GM12873 (cell line): Measurements from ENCODE around the gene GCN1.

ENCODE experiments used
- TF ChIP-seq, protein P1 (sequence below): IDR thresholded peaks from 2 replicates; pipeline ENCODE4 v1.5.1; 2012; ENCODE audit warnings: low read depth, mild to moderate bottlenecking, moderate library complexity, low read length, control low read depth; ENCODE audit not compliant: insufficient read depth; ENCODE audit errors: missing control alignments

GCN1 gene

DNA sequence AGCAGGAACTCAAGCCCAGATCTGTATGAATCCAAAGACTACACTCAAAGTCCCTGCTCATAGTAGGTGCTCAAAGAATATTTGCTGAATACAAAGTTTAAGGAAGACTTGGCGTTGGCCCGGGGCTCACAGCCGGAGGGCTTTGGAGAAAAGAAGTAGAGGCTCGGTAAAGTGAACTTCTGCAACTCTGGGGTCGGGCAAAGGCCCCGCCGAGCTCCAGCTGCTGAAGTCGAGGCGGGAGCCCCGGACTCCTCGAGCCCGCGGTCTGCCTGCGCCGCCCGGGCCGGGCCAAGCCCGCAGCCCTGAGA lies 335 bp downstream of the GCN1 start:
- TF ChIP-seq, protein P1, sequence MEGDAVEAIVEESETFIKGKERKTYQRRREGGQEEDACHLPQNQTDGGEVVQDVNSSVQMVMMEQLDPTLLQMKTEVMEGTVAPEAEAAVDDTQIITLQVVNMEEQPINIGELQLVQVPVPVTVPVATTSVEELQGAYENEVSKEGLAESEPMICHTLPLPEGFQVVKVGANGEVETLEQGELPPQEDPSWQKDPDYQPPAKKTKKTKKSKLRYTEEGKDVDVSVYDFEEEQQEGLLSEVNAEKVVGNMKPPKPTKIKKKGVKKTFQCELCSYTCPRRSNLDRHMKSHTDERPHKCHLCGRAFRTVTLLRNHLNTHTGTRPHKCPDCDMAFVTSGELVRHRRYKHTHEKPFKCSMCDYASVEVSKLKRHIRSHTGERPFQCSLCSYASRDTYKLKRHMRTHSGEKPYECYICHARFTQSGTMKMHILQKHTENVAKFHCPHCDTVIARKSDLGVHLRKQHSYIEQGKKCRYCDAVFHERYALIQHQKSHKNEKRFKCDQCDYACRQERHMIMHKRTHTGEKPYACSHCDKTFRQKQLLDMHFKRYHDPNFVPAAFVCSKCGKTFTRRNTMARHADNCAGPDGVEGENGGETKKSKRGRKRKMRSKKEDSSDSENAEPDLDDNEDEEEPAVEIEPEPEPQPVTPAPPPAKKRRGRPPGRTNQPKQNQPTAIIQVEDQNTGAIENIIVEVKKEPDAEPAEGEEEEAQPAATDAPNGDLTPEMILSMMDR, result no peak

DNA sequence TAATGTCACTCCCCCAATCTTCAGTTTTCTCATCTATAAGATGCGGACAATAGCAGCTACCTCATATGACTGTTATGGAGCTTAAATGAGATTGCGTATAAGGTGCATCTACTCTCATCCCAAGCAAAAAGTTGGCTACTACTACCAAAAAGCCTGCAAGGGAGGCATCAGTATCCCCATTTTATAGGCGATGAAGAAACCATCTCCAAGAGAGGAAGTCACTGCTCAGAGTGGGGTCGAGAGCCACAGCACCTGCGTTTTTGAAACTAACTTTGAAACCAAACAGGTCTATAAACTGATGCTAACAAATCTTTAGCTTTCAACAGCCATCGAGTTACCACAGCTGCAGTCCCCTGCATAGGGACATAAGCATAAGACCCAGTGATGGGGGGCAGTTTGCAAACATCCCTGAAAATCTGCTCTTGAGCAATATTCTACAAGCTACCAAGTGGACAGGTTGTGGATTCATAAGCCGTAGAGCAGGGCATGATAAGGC lies 3.5 kb downstream of the GCN1 start:
- TF ChIP-seq, protein P1, result no peak

DNA sequence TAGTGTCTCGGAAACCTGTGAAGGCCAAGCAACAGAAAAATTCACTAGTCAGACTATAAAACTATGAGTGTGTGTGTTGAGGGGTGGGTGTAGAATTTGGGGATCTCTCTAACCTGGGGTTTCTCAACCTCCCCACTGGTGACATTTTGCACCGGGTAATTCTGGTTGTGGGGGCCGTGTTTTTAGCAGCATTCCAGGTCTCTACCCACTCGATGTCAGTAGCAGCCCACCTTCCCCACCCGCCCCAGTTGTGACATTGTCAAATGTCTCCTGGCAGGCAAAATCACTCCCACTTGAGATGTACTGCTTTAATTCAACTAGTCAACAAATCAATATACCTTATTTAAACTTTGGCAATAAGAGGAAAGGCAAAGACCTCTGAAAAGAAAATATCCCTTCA lies 4.1 kb downstream of the GCN1 start:
- TF ChIP-seq, protein P1, result no peak

DNA sequence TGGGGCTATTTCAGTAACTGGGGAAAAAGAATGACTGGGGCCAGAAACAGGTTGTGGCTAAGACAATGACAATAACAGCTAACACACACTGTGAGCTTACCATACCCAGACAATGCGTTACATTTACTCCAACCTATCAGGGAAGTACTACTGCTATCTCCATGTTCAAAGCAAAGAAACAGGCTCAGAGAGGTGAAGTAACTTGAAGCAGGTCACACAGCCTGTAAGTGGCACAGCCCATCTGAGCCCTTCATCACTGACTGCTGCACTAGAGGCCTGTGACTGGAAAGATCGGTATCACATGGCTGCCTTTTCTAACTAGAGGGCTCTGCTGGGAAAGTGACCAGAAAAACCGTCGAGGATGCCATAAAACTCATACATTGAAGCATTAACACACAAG lies 7.9 kb downstream of the GCN1 start:
- TF ChIP-seq, protein P1, result no peak

DNA sequence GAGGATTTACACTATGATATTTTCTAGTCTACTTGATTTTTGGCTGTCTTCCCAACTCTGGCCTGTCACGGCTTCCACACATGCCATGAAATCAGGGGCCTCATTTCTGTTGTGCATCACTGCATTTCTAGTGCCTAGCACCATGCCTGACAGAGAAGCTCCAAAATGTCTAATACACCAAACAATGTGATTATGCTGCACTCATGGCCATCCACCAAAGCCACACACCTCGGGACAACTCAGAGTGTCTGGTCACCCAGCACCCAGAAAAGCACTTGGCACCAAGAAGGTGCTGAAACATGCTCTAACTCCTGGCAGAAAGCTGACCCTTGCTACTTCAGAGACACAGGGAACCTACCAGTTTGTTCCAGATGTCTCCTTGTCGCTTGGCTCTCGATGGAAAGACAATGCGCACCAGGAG lies 11.3 kb downstream of the GCN1 start:
- TF ChIP-seq, protein P1, result no peak

DNA sequence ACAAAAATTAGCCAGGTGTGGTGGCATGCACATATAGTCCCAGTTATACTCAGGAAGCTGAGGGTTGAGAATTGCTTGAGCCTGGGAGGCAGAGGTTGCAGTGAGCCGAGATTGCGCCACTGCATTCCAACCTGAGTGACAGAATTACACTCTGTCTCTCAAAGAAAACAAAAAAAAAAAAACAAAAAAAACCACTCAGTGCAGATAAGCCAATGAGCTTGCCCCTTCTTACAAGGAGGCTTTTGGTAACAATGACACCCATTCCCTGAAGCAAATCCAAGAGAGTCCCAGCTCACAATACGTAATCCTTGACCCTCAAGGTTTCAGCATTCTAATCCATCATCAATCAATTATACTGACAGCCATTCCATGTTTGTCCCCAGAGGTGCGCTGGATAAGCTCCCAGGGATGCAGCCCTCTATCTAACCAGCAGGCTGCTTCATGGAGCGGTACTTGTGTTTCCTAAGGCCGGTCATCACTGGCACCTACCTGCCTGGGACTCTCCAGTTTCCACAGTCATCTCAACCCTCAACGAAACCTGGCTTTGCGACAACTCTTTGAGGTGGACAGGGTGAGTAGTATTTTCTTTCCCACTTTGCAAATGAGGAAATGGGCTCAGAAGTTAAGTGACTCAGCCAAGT lies 12.4 kb downstream of the GCN1 start:
- TF ChIP-seq, protein P1, result no peak

DNA sequence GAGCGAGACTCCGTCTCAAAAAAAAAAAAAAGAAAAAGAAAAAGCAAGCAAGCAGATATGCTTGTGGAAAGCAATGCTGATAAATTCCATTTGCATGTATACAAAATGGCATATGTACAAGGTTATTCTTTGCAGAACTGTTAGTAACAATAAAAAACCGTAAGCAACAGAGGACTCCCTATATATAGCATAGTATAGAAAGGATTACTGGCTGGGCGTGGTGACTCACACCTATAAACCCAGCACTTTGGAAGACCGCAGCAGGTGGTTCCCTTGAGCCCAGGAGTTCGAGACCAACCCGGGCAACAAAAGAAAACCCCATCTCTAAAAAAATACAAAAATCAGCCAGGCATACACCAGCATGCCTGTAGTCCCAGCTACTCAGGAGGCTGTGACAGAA lies 13.5 kb downstream of the GCN1 start:
- TF ChIP-seq, protein P1, result no peak
